Astrocyte of the spinal cord (primary cell): ENCODE data around the gene CRYZL1.

Experiments used
- DNase-seq: peaks from one replicate; pipeline ENCODE4 v3.0.0; 2011; ENCODE audit warnings: low read depth, low spot score
- H3K4me3 ChIP-seq: 2 replicates; pipeline ENCODE4 v1.5.1; 2011; ENCODE audit warnings: low read depth, mild to moderate bottlenecking, low read length, moderate library complexity
- in situ Hi-C: cut with HindIII; loops from 2 replicates; pipeline ENCODE4 v1.10.0; 2017; ENCODE audit warnings: low sequenced_read_pairs
- TF ChIP-seq, protein P1 (sequence below): IDR thresholded peaks from 2 replicates; pipeline ENCODE4 v1.5.1; 2012; ENCODE audit warnings: low read depth, mild to moderate bottlenecking, low read length, inconsistent platforms

CRYZL1 gene

DNA sequence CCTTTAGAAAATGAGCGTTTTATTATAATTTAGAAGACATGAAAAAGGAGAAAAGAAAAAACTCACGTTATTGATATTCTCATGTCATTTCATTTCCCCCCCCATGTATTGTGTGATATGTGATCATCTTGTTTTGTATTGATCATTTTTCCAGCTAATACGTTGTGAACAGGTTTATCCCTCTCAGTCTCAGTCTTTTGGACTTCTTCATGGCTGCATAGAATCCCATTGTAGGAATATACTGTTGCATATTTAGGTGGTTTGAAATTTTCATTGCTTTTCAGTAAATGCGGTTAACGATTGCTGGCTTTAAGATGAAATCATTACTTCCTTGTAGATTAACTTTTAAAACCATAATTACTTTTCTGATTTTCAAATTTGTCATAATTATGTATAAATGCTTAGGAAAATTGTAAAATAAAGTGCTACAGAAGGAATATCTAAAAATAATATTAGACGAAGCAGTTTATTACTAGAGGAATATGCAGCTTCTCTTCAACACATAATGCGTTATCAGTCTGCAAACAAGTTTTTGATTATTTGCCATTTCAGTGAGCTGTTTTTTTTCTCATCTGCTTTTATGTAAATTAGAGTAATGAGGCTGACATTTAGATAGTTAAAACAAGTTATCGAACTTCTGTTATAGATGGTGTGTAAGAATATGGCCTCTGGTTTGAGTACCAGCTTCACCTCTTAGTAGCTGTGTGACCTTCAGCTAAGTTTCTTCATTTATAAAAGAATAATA is 96.9 kb downstream of the CRYZL1 start:
- DNase-seq: no peak
- in situ Hi-C loops: no loop called here
- H3K4me3 ChIP-seq: peak overlapping the region; percentile 89
- TF ChIP-seq, protein P1, sequence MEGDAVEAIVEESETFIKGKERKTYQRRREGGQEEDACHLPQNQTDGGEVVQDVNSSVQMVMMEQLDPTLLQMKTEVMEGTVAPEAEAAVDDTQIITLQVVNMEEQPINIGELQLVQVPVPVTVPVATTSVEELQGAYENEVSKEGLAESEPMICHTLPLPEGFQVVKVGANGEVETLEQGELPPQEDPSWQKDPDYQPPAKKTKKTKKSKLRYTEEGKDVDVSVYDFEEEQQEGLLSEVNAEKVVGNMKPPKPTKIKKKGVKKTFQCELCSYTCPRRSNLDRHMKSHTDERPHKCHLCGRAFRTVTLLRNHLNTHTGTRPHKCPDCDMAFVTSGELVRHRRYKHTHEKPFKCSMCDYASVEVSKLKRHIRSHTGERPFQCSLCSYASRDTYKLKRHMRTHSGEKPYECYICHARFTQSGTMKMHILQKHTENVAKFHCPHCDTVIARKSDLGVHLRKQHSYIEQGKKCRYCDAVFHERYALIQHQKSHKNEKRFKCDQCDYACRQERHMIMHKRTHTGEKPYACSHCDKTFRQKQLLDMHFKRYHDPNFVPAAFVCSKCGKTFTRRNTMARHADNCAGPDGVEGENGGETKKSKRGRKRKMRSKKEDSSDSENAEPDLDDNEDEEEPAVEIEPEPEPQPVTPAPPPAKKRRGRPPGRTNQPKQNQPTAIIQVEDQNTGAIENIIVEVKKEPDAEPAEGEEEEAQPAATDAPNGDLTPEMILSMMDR: no peak

GRCh38 chr21:33543505-33544129 is 97.9 kb downstream of the CRYZL1 start:
- DNase-seq: no peak
- TF ChIP-seq, protein P1: no peak
- H3K4me3 ChIP-seq: peak overlapping the region; percentile 89
- in situ Hi-C loops: no loop called here

DNA sequence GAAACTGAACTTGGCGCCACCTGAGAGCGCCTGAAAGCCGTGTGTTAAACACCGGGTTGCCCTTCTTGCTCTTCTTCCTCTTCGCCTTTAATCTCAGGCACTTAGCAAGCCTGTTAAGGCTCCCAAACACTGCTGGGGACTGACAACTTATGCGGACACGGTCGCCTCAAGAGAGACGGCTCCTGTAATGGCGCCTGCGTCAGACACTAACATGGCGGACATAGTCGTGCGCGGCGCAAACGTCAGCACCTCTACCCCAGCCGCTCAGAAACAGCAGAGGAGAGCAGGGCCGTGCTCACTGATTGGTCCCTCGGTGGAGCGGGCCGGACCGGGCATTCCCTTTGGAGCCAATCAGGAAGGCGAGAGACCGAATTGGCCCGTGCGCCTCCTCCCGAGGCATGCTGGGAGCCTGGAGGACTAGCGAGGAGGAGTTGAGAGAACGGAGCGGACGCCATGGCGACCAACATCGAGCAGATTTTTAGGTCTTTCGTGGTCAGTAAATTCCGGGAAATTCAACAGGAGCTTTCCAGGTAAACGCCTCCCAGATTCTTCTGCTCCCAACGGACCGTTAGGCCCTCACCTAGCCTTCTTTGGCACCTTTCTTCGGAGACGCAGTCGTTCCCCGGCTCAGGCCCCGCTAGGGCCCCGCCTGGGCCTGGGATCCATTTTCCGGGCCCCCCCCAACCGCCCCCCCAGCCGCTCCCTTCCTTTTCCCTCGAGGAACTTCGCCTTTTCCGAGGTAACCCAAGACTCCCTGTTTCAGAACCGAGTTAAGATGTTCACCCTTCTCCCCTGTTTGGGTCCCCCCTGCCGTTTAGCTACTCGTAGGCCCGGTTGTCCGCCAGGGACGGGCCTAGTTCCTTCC is 98.7 kb downstream of the CRYZL1 start, which contains the start of gene SON:
SON (plus strand) TSS at position 399 of the 865 bp plus-strand sequence; CDS start at position 454, 55 bp downstream.
- H3K4me3 ChIP-seq: peak within 1 kb of the TSS; percentile 89
- DNase-seq: peak; percentile 99
- in situ Hi-C loops: no loop called here
- TF ChIP-seq, protein P1: no peak

- in situ Hi-C loops: no loop called here
- TF ChIP-seq, protein P1: no peak
Observed at GRCh38 chr21:33541756-33542639, 99.5 kb downstream of the CRYZL1 start, which contains the start of gene GART. GART (minus strand) TSS chr21:33542117; CDS start chr21:33539315, 2,802 bp downstream.

GRCh38 chr21:33541105-33541711 is 100.3 kb downstream of the CRYZL1 start:
- peak; percentile 29 for DNase-seq
- in situ Hi-C loops: no loop called here
- TF ChIP-seq, protein P1: no peak
- peak overlapping the region; percentile 89 for H3K4me3 ChIP-seq

More at GRCh38 chr21:33541756-33542639, 99.5 kb downstream of the CRYZL1 start, which contains the start of gene GART:
- peak; percentile 77 for DNase-seq
- H3K4me3 ChIP-seq: peak within 1 kb of the TSS; percentile 89
